SK-N-SH treated with all-trans-retinoic acid at 6 μM for 48 hours (cell line): Measurements from ENCODE around the gene PHF3.

ENCODE experiments used
- ATAC-seq: fragments of 200-7000 bp; cut with Tn5 transposase; 3 replicates; pipeline ENCODE4 v1.9.1; 2020; ENCODE audit warnings: mild to moderate bottlenecking, moderate library complexity
- ARNTL ChIP-seq: fragments of 450-650 bp; formaldehyde crosslinking; IDR thresholded peaks from 2 replicates; pipeline ENCODE4 v1.5.0; 2020; ENCODE audit warnings: low read depth, mild to moderate bottlenecking, moderate library complexity, borderline replicate concordance
- CSDC2 ChIP-seq: fragments of 250-450 bp; sonication (Bioruptor Pico); IDR thresholded peaks from 2 replicates; pipeline ENCODE4 v1.5.0; 2020; ENCODE audit warnings: mild to moderate bottlenecking, moderate library complexity
- ESRRG ChIP-seq: fragments of 250-450 bp; sonication (Bioruptor Pico); IDR thresholded peaks from 2 replicates; pipeline ENCODE4 v1.6.1; 2021; ENCODE audit warnings: mild to moderate bottlenecking
- ISL1 ChIP-seq: fragments of 250-450 bp; sonication (Bioruptor Pico); IDR thresholded peaks from 2 replicates; pipeline ENCODE4 v2.1.2; 2022; ENCODE audit warnings: mild to moderate bottlenecking, moderate library complexity
- PATZ1 ChIP-seq: fragments of 250-450 bp; sonication (Bioruptor Pico); IDR thresholded peaks from 2 replicates; pipeline ENCODE4 v1.8.0; 2020; ENCODE audit warnings: mild to moderate bottlenecking, moderate library complexity, borderline replicate concordance
- POU6F1 ChIP-seq: fragments of 250-450 bp; sonication (Bioruptor Pico); IDR thresholded peaks from 2 replicates; pipeline ENCODE4 v1.8.0; 2021; ENCODE audit warnings: low read depth, mild to moderate bottlenecking, moderate library complexity, borderline replicate concordance
- ZFP30 ChIP-seq: fragments of 450-650 bp; formaldehyde crosslinking; IDR thresholded peaks from 2 replicates; pipeline ENCODE4 v1.5.0; 2022; ENCODE audit warnings: mild to moderate bottlenecking, moderate library complexity
- ZNF565 ChIP-seq: fragments of 450-650 bp; formaldehyde crosslinking; conservative IDR thresholded peaks from 2 replicates; pipeline ENCODE4 v1.5.0; 2020; ENCODE audit warnings: low read depth, mild to moderate bottlenecking, moderate library complexity
- ZNF70 ChIP-seq: fragments of 450-650 bp; formaldehyde crosslinking; IDR thresholded peaks from 2 replicates; pipeline ENCODE4 v1.5.0; 2020; ENCODE audit warnings: mild to moderate bottlenecking, moderate library complexity
- ZNF8 ChIP-seq: fragments of 450-650 bp; formaldehyde crosslinking; IDR thresholded peaks from 2 replicates; pipeline ENCODE4 v1.5.0; 2020; ENCODE audit warnings: mild to moderate bottlenecking, moderate library complexity
- TF ChIP-seq, protein P1 (sequence below): fragments of 250-450 bp; sonication (Bioruptor Pico); IDR thresholded peaks from 2 replicates; pipeline ENCODE4 v1.5.1; 2021; ENCODE audit warnings: mild to moderate bottlenecking, moderate library complexity
- TF ChIP-seq, protein P2 (sequence below): fragments of 250-450 bp; sonication (Bioruptor Pico); IDR thresholded peaks from 2 replicates; pipeline ENCODE4 v1.5.1; 2020; ENCODE audit warnings: low read depth, mild to moderate bottlenecking, moderate library complexity
- TF ChIP-seq, protein P3 (sequence below): fragments of 250-450 bp; sonication (Bioruptor Pico); IDR thresholded peaks from 2 replicates; pipeline ENCODE4 v1.5.0; 2020; ENCODE audit warnings: mild to moderate bottlenecking, moderate library complexity

PHF3 gene

GRCh38 chr6:63600136-63600535 is 35.5 kb upstream of the PHF3 start:
- no peak for TF ChIP-seq ZFP30 (CRISPR knock-in tag)
- ATAC-seq: no peak

DNA sequence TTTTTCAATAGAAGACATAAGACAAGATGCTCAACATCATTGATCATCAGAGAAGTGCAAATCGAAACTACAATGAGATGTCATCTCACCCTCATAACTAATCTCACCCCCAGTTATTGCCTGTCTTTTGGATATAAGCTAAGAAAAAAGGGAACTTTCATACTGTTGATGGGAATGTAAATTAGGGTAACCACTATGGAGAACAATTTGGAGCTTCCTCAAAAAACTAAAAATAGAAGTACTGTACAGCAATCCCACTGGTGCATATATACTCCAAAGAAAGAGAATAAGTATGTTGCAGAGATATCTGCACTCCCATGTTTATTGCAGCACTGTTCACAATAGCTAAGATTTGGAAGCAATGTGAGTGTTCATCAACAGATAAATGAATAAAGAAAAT is 26.4 kb upstream of the PHF3 start:
- no peak for TF ChIP-seq ZNF8 (CRISPR knock-in tag)
- TF ChIP-seq, protein P1, sequence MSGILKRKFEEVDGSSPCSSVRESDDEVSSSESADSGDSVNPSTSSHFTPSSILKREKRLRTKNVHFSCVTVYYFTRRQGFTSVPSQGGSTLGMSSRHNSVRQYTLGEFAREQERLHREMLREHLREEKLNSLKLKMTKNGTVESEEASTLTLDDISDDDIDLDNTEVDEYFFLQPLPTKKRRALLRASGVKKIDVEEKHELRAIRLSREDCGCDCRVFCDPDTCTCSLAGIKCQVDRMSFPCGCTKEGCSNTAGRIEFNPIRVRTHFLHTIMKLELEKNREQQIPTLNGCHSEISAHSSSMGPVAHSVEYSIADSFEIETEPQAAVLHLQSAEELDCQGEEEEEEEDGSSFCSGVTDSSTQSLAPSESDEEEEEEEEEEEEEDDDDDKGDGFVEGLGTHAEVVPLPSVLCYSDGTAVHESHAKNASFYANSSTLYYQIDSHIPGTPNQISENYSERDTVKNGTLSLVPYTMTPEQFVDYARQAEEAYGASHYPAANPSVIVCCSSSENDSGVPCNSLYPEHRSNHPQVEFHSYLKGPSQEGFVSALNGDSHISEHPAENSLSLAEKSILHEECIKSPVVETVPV (CRISPR knock-in tag): no peak
- no peak for TF ChIP-seq ARNTL (CRISPR knock-in tag)
- no peak for ATAC-seq

DNA sequence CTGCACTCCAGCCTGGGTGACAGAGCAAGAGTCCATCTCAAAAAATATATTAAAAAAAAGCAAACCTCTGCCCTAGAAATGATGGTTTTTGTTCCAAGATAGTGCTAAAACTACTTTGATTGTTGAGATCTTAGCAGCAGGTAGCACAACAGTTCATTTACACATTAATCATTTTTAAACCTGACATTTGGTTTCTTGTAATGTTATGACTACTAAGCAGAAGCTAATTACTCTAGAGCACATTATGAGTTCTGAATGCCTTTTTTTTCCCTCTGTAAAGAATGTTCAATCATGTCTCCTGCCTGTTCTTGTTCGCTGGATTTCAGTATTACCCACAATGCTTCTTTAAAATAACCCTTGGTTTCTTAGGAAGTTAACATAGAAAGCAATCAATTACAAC is 24.7 kb upstream of the PHF3 start:
- TF ChIP-seq, protein P2, sequence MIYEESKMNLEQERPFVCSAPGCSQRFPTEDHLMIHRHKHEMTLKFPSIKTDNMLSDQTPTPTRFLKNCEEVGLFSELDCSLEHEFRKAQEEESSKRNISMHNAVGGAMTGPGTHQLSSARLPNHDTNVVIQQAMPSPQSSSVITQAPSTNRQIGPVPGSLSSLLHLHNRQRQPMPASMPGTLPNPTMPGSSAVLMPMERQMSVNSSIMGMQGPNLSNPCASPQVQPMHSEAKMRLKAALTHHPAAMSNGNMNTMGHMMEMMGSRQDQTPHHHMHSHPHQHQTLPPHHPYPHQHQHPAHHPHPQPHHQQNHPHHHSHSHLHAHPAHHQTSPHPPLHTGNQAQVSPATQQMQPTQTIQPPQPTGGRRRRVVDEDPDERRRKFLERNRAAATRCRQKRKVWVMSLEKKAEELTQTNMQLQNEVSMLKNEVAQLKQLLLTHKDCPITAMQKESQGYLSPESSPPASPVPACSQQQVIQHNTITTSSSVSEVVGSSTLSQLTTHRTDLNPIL (CRISPR knock-in tag): no peak
- TF ChIP-seq, protein P1 (CRISPR knock-in tag): no peak
- TF ChIP-seq ESRRG (CRISPR knock-in tag) (no peak), ZFP30 (CRISPR knock-in tag) (no peak)
- ATAC-seq: no peak

DNA sequence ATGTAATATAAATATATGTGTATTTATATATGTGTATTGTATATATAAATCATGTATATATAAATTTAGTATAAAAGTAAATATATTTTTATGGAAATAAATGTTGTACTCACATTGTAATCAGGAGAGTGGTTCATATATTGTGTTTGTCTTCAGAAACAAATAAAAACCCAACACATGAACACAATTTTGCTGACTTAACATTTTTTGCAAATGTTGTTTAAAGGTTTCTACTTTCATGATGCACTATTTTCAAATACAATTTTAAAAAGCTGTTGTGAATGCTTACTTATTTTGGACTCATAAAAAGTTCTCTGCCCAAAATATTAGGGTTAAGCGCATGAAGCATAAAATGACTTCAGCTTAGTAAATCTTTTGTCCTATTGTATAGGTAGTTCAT is 24.0 kb upstream of the PHF3 start:
- ATAC-seq: no peak
- TF ChIP-seq, protein P1 (CRISPR knock-in tag): no peak
- TF ChIP-seq PATZ1 (CRISPR knock-in tag): no peak
- TF ChIP-seq, protein P3, sequence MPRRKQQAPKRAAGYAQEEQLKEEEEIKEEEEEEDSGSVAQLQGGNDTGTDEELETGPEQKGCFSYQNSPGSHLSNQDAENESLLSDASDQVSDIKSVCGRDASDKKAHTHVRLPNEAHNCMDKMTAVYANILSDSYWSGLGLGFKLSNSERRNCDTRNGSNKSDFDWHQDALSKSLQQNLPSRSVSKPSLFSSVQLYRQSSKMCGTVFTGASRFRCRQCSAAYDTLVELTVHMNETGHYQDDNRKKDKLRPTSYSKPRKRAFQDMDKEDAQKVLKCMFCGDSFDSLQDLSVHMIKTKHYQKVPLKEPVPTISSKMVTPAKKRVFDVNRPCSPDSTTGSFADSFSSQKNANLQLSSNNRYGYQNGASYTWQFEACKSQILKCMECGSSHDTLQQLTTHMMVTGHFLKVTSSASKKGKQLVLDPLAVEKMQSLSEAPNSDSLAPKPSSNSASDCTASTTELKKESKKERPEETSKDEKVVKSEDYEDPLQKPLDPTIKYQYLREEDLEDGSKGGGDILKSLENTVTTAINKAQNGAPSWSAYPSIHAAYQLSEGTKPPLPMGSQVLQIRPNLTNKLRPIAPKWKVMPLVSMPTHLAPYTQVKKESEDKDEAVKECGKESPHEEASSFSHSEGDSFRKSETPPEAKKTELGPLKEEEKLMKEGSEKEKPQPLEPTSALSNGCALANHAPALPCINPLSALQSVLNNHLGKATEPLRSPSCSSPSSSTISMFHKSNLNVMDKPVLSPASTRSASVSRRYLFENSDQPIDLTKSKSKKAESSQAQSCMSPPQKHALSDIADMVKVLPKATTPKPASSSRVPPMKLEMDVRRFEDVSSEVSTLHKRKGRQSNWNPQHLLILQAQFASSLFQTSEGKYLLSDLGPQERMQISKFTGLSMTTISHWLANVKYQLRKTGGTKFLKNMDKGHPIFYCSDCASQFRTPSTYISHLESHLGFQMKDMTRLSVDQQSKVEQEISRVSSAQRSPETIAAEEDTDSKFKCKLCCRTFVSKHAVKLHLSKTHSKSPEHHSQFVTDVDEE (CRISPR knock-in tag): no peak
- TF ChIP-seq ZNF70 (CRISPR knock-in tag): no peak
- TF ChIP-seq POU6F1: no peak
- TF ChIP-seq CSDC2 (CRISPR knock-in tag): no peak
- TF ChIP-seq ZNF565 (CRISPR knock-in tag): no peak
- no peak for TF ChIP-seq ZFP30 (CRISPR knock-in tag)
- no peak for TF ChIP-seq ZNF8 (CRISPR knock-in tag)
- TF ChIP-seq, protein P2 (CRISPR knock-in tag): no peak
- TF ChIP-seq ISL1 (CRISPR knock-in tag): no peak
